HG02759 (cell line): ENCODE measurements around the gene CLDN9.

Experiments used
- ATAC-seq: cut with Tn5 transposase; IDR thresholded peaks from one replicate; pipeline ENCODE4 v1.9.1; 2021; ENCODE audit warnings: mild to moderate bottlenecking, moderate library complexity; ENCODE audit not compliant: unreplicated experiment

CLDN9 gene

DNA sequence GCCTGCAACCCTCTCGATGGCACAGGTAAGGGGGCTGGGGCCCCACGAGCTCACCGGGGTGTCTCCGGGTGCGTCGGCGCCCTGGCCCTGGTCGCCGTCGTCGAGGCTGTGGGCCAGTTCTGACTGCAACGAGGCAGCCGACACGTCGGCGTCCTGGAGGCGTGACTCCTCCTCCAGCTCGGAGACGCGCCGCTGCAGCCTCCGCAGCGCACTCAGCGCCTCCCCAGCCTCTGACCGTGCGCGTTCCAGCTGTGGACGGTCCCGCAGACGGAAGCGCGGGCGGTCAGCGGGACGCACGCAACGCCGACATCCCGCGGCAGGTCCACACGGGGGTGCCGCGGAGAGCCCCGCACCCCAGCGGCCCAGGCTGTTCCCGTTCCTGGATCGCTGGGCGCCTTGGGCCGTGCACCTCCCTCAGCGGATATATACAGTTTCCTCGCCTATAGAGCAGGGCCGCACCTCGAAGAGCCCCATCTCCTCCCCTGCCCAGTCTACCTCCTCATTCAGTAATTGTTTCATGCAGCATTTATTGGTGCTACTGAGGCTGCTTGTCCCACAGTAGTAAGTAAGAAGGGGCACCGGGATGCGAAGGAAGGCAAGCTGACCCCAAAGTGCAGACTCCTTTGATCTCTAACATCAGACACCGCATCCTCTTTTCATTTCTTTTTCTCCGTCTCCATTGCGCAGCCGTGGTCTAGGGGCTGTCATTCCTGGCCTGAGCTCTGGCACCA, 16.9 kb downstream of the CLDN9 start:
- no peak for ATAC-seq

DNA sequence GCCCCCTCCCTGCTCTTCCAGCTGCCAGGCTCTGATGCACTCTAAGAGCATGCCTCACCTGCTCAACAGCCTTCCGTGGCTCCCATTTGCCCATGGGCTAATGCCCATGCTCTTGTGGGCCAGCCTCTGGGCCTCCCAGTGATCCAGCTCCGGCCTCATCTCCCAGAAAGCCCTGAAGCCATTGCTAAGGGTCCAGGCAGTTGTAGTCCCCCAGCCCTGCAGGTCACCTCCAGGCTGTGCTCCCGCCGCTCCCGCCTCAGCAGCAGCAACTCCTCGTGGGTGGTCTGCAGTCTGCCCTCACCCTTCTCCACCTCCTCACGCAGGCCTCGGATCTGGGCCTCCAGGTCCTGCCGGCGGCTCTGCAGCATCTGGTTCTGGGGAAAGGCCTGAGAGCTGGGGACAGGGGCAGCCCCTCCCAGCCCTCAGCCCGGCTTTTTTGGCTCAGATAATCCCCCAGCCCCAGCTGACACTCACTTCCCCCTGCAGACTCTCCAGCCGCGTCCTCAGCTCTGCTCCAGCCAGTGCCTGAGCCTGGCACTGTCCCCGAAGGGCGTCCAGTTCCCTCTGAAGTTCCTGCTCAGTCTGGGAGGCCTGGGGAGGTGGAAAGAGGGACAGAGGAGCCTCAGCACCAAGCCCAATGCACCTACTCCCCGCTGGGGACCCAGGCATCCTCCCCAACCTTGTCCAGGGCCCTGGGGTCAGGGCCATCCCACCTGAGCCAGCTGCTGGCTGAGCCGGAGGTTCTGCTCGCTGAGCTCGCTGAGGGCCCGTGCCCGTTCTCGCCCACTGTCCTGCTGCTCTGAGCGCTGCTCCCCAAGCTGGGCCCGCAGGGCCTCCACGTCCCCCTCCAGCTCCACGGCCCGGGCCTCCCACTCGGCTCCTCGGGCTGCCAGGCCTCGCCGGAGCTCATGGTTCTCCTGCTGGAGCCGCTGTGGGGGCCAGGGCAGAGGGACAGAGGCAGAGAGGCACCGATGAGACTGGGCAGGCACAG, 17.8 kb downstream of the CLDN9 start:
- no peak for ATAC-seq

- ATAC-seq = no peak
These were observed 19.9 kb downstream of the CLDN9 start for GRCh38 chr16:3032624-3033023.

GRCh38 chr16:3035289-3035971, 22.7 kb downstream of the CLDN9 start:
- no peak for ATAC-seq

DNA sequence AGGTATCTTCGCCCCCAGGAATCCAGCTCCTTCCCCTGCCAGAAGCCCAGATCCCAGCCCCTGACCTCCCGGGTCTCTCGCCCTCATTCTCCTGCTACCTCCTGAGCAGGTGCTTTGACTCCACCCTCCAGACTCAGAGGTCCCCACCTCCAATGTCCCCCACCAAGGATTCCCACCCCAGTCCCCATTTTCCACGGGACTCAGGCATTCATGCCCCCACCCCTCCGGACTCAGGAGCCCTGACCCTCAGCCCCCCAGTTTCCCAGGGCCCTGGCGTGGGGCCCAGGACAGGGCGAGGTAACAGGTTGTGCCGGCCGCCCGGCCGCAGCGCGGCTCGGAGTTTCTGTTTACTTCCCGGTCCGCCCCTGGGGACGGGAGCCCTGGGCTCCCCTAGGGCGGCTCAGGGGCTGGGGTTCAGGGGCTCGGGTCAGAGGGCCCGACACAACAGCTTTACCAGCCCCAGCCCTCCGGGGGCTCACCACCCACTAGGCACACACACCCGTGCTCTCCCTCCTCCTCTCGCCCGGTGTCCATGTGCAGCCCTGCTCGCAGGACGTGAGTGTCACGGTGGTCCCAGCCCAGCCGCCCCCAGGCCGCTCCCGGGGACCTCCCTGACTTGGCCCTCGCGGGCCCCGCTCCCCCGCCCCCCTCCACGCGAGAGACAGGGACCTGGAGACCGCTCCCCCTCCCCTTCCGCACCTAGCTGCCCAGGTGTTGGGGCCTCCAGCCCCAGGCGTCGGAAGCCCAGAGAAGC, 23.4 kb downstream of the CLDN9 start:
- no peak for ATAC-seq

- ATAC-seq = no peak
These were observed 24.1 kb downstream of the CLDN9 start, which contains the start of gene BICDL2 for GRCh38 chr16:3036726-3037315. Gene BICDL2, minus strand, starts transcription at chr16:3036944. Its CDS starts 1,448 bp downstream, at chr16:3035496.

- ATAC-seq = no peak
These were observed 25.5 kb downstream of the CLDN9 start for GRCh38 chr16:3038256-3038655.

DNA sequence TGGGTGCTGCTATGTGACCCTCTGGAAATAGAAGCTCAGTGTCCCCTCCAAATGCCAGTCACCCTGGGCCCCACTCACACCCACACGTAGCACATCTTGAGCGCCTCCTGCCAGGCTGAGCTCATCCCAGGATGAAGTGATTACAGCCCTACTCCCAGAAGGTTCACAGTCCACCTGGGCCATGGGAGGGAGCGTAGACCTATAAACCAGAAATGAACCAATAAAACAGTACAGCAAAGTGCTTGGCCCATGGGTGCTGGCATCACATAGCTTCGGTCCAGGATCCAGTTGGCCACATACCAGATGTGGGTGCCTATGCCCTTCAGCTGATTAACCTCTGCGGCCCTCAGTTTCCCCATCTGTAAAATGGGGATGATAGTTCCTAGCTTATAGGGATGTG, 26.2 kb downstream of the CLDN9 start:
- no peak for ATAC-seq

DNA sequence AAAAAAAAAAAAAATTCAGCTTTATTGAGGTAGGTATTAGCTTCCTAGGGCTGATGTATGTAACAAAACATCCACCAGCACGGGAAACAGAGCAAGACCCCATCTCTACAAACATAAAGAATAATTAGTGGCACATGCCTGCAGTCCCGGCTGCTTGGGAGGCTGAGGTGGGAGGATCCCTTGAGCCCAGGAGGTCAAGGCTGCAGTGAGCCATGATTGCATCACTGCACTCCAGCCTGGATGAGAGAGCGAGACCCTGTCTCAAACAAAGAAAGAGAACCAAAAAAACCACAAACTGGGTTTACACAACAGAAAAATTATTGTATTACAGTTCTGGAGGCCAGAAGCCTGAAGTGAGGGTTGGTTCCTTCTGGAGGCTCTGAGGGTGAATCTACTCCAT, 29.7 kb downstream of the CLDN9 start:
- no peak for ATAC-seq

DNA sequence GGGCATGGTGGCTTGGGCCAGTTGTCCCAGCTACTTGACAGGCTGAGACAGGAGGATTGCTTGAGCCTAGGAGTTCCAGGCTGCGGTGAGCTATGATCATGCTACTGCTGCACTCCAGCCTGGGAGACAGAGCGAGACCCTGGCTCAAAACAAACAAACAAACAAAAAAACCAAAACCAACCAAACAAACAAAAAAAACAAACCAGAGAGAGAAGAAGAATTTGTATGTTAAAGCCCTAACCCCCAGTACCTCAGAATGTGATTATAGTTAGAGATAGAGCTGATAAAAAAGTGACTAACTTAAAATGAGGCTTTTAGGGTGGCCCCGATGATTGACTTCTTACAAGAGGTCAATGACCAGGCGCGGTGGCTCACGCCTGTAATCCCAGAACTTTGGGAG, 32.0 kb downstream of the CLDN9 start:
- ATAC-seq = no peak

DNA sequence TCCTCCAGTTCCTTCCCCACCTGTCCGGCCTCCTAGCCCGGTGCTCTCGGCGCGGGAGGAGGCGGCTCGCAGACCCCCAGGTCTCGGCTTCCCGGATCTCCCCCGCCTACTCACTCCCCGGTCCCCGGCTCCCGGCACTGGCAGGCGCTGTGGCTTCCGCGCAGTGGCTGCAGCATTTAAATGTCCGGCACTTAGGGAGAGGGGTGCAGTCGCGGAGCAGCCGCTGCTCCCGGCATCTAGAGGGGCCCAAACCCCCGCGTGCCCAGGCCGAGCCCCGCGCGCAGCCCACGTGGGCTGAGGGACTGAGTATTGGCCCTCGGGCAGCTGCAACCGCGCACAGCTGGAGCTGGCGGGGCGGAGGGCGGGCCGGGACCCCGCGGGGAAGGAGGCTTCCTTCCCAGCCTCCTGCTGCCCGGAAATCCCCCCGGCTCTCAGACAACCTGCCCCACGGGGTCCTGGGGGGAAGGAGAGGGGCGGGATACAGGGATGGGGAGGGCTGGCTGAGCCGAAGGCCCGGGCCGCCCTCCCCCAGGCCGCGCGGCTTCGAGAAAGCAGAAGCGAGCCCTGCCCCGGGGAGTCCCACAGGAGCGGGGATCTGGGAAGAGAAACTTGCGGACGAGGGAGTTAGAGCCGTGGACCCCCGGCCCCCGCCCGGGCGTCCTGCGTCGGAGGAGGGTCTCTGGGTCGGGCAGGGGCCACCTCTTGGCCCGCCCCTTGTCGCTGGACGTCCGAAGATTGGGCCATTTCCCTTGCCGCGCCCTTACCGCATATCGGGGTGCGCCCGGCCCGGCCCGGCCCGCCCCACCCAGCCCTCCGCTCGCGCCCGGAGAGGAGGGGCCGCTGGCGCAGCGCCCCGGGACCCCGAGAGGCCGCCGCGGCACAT, 33.3 kb downstream of the CLDN9 start, which contains the start of gene MMP25:
TSS of gene MMP25 (plus strand) at position 804 of the 883 bp plus-strand sequence. CDS start 357 bp downstream, outside the sequence.
- no peak for ATAC-seq

DNA sequence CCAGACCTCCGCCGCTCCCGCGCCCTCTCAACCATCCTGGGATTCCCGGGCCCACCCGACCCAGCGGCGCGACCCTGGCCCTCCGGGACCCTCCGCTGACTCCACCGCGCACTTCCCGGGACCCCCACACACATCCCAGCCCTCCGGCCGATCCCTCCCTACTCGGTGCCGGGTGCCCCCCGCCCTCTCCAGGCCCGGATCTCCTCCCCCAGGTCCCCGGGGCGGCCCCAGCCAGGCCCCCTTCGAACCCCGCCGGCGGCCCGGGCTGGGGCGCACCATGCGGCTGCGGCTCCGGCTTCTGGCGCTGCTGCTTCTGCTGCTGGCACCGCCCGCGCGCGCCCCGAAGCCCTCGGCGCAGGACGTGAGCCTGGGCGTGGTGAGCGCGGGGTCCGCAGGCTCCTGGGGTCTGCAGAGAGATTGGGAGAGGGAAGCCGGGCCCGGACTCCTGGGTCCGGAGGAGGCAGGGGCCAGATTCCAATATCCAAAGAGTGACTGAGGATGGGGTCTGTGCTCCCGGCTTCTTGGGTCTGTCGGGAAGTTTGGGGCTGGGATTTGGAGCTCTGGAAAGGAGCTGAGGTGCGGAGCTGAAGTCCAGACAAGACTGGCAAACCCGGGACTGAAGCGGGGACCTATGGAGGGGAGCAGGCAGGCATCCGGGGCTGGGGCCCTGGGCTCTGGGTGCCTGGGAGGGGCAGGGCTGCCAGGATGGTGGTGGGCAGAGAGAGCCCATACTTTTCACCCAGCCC, 34.1 kb downstream of the CLDN9 start:
- ATAC-seq = no peak

DNA sequence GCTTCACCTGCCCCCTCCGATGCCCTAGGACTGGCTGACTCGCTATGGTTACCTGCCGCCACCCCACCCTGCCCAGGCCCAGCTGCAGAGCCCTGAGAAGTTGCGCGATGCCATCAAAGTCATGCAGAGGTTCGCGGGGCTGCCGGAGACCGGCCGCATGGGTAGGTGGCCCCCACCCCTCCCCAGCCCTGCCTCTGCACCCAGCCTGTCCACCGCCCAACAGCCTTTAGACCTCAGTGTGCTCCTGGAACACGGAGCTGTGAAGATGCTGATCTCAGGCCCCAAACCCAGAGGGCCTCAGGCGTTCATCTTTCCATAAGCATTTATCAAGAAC, 34.6 kb downstream of the CLDN9 start:
- no peak for ATAC-seq

DNA sequence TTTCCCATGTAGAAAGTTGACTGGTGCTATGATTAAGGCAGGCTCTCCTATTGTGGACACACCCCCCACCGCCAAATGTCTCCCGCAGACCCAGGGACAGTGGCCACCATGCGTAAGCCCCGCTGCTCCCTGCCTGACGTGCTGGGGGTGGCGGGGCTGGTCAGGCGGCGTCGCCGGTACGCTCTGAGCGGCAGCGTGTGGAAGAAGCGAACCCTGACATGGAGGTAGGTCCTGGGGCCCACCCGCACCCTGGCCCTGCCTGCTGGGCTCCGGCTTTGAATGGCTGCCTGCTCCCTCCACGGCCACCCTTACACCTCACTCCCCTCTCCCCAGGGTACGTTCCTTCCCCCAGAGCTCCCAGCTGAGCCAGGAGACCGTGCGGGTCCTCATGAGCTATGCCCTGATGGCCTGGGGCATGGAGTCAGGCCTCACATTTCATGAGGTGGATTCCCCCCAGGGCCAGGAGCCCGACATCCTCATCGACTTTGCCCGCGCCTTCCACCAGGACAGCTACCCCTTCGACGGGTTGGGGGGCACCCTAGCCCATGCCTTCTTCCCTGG, 37.3 kb downstream of the CLDN9 start:
- no peak for ATAC-seq

- ATAC-seq = no peak
These were observed 37.8 kb downstream of the CLDN9 start for GRCh38 chr16:3050487-3050886.

DNA sequence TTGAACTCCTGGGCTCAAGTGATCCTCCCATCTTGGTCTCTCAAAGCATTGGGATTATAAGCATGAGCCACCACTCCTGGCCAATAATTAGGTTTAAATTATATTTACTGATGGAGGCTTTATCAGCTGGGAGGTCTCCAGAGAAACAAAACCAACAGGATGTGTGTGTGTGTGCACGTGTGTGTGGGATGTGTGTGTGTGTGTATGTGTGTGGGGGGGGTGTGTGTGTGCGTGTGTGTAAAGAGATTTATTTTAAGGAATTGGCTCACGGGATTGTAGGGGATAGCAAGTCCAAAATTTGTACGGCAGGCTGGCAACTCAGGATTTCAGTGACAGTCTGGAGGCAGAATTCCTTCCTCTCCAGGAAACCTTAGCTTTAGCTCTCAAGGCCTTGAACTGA, 38.3 kb downstream of the CLDN9 start:
- ATAC-seq = no peak

DNA sequence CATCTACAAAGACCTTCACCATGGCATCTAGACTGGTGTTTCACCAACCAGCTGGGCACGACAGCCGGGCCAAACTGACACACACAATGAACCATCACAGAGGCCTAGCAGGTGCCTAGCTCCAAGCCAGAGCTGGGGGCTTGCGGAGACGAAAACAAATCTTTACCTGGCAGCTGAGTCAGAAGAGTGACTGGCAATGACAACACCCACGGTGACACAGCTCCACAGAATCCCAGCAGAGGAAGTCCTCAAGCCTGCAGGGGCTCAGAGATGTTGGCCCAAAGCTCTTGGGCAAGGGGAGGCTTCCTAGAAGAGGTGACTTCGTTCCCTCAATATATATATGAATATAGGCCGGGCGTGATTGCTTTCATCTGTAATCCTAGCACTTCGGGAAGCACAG, 38.8 kb downstream of the CLDN9 start:
- ATAC-seq = no peak
